ENCODE measurements around the gene PC.

GRCh38 chr11:66851239-66851596, 107.0 kb downstream of the PC start:
- no peak for TF ChIP-seq CTCF (IDR thresholded peaks at IDR 0.05; ENCODE audit: low read length)
- no peak for TF ChIP-seq EZH2 (optimal IDR thresholded peaks at IDR 0.05; ENCODE audit: low read depth, low read length)
- no peak for TF ChIP-seq EZH2phosphoT487 (IDR thresholded peaks at IDR 0.05; ENCODE audit: low read length)

Data from MM.1S (cell line).